Measurements from ENCODE around the gene FOXO6. TPM values are rescaled to one million over a fixed set of nuclear protein-coding genes. Genes with fewer than 3 reads are reported as not detected.

Gene FOXO6
- total RNA-seq, 1 experiment from 2014 or later: 6.1 TPM

DNA sequence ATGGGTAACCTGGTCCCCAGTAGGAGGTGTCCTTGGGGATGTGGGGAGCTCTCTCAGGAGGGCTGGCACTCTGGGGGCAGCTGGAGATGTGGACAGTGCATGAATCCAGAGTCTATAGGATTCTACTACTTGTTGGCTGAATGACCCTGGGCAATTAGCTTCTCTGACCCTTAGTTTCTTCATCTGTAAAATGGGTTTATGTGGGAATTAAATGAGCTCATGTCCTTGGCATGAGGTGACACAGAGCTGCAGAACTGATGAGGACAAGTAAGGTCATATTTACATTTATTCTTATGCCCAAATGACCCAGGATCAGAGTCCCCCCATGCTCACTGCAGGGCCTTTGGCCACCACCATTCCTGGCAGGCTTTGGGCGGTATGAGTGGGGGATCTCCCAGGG is 29.3 kb downstream of the FOXO6 start:
- Histone ChIP-seq H3K27me3 (replicated peaks; ENCODE audit: insufficient read depth, low read depth, low read length, poor library complexity) (no peaks in the 10 kb centered on the region), H3K4me1 (ENCODE audit: insufficient read depth, low read length, poor library complexity, severe bottlenecking) (peaks cover 41% of the 10 kb centered on the region), H3K36me3 (ENCODE audit: insufficient read depth, low read length, poor library complexity, severe bottlenecking) (no peaks in the 10 kb centered on the region), H3K9me3 (ENCODE audit: low read depth, low read length, poor library complexity, severe bottlenecking) (no peaks in the 10 kb centered on the region), H3K27ac (ENCODE audit: low read depth, low read length, poor library complexity, severe bottlenecking) (no peak overlapping the region), H3K4me3 (ENCODE audit: low read depth, low read length, poor library complexity, severe bottlenecking) (no peak overlapping the region)
- TF ChIP-seq EZH2 (IDR thresholded peaks at IDR 0.05; ENCODE audit: borderline replicate concordance, low read depth, low read length, poor library complexity, severe bottlenecking): no peak
- TF ChIP-seq, protein P1, sequence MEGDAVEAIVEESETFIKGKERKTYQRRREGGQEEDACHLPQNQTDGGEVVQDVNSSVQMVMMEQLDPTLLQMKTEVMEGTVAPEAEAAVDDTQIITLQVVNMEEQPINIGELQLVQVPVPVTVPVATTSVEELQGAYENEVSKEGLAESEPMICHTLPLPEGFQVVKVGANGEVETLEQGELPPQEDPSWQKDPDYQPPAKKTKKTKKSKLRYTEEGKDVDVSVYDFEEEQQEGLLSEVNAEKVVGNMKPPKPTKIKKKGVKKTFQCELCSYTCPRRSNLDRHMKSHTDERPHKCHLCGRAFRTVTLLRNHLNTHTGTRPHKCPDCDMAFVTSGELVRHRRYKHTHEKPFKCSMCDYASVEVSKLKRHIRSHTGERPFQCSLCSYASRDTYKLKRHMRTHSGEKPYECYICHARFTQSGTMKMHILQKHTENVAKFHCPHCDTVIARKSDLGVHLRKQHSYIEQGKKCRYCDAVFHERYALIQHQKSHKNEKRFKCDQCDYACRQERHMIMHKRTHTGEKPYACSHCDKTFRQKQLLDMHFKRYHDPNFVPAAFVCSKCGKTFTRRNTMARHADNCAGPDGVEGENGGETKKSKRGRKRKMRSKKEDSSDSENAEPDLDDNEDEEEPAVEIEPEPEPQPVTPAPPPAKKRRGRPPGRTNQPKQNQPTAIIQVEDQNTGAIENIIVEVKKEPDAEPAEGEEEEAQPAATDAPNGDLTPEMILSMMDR (conservative IDR thresholded peaks at IDR 0.05; ENCODE audit: low read depth, low read length): no peak
- CTCF ChIA-PET: no interaction called here
- POLR2A ChIA-PET (ENCODE audit: low non-redundant PET): no interaction called here
- intact Hi-C loops (cut with micrococcal nuclease; ENCODE audit: unreplicated experiment): no loop called here
- no peak for DNase-seq (ENCODE audit: low spot score)
- no TSS peak for BruUV-seq (replicated peaks)

DNA sequence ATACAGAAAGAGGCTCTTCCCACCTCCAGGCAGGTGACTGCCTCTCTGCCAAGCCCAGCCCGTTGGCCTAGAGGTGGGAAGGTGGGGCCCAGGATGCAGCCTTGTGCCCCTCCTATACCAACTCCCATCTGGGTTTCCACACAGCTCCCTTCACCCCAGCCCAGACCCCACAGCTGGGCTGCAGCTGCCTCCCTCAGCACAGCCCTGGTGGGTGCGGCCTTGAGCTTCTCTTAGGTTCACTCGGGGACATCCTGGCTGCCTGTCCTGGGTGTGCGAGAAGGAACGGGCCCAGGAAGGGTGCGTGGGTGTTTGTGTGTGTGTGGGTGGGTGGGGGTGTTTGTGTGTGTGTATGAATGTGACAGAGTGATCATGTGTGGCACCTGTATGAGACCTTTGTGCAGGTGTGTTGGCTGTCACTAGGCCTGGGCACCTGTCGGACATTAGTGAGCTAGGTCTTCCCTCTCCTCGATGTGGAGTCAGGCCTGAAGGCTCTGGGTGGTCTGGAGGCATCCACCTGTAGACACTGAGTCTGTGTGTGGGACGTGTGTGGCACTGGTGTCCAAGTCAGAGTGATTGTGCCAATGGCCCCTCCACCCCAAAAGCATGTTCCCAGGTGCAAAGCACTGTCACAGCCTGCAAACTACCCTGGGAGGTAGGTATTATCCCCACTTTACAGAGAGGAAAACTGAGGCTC is 30.7 kb downstream of the FOXO6 start:
- Histone ChIP-seq H3K4me1 (ENCODE audit: insufficient read depth, low read length, poor library complexity, severe bottlenecking) (peaks cover 34% of the 10 kb centered on the region), H3K4me3 (ENCODE audit: low read depth, low read length, poor library complexity, severe bottlenecking) (no peak overlapping the region), H3K27me3 (replicated peaks; ENCODE audit: insufficient read depth, low read depth, low read length, poor library complexity) (no peaks in the 10 kb centered on the region), H3K9me3 (ENCODE audit: low read depth, low read length, poor library complexity, severe bottlenecking) (no peaks in the 10 kb centered on the region), H3K27ac (ENCODE audit: low read depth, low read length, poor library complexity, severe bottlenecking) (no peak overlapping the region), H3K36me3 (ENCODE audit: insufficient read depth, low read length, poor library complexity, severe bottlenecking) (no peaks in the 10 kb centered on the region)
- POLR2A ChIA-PET (ENCODE audit: low non-redundant PET): no interaction called here
- no peak for DNase-seq (ENCODE audit: low spot score)
- CTCF ChIA-PET: no interaction called here
- no TSS peak for BruUV-seq (replicated peaks)
- TF ChIP-seq EZH2 (IDR thresholded peaks at IDR 0.05; ENCODE audit: borderline replicate concordance, low read depth, low read length, poor library complexity, severe bottlenecking): no peak
- TF ChIP-seq, protein P1 (conservative IDR thresholded peaks at IDR 0.05; ENCODE audit: low read depth, low read length): no peak
- intact Hi-C loops (cut with micrococcal nuclease; ENCODE audit: unreplicated experiment): no loop called here

DNA sequence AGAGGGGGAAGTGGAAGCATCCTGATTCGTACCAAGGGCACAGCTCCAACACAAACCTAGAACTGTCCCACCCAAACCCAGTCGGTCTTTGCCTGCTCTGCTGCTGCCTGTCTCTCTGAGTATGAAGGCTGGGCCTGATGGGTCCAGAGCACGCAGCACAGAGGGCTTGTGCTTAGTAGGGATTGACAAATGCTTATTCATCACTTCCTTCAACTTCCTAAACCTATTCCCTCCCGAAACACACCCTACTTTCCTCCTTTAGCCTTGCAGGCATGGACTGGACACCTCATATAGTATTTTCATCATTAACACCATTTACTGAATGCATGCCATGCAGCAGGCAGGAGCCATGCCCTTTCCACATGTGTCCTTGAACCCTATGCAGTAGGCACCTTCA is 31.3 kb downstream of the FOXO6 start:
- ChIA-PET CTCF (no interaction called here), POLR2A (ENCODE audit: low non-redundant PET) (no interaction called here)
- Histone ChIP-seq H3K9me3 (ENCODE audit: low read depth, low read length, poor library complexity, severe bottlenecking) (no peaks in the 10 kb centered on the region), H3K36me3 (ENCODE audit: insufficient read depth, low read length, poor library complexity, severe bottlenecking) (no peaks in the 10 kb centered on the region), H3K27me3 (replicated peaks; ENCODE audit: insufficient read depth, low read depth, low read length, poor library complexity) (no peaks in the 10 kb centered on the region), H3K27ac (ENCODE audit: low read depth, low read length, poor library complexity, severe bottlenecking) (no peak overlapping the region), H3K4me1 (ENCODE audit: insufficient read depth, low read length, poor library complexity, severe bottlenecking) (peaks cover 29% of the 10 kb centered on the region), H3K4me3 (ENCODE audit: low read depth, low read length, poor library complexity, severe bottlenecking) (no peak overlapping the region)
- TF ChIP-seq EZH2 (IDR thresholded peaks at IDR 0.05; ENCODE audit: borderline replicate concordance, low read depth, low read length, poor library complexity, severe bottlenecking): no peak
- TF ChIP-seq, protein P1 (conservative IDR thresholded peaks at IDR 0.05; ENCODE audit: low read depth, low read length): no peak
- intact Hi-C loops (cut with micrococcal nuclease; ENCODE audit: unreplicated experiment): no loop called here
- no TSS peak for BruUV-seq (replicated peaks)
- no peak for DNase-seq (ENCODE audit: low spot score)
